Gastroesophageal sphincter (tissue), 3 donors: ENCODE measurements around the gene HELQ.
"Not testable (repeated sequence)": the region's sequence is repeated elsewhere in the genome, so short reads cannot be mapped to it uniquely, and the experiment has no call there.

ENCODE experiments used
- EP300 ChIP-seq: sonication (generic); formaldehyde crosslinking; IDR thresholded peaks from one replicate; pipeline ENCODE4 v1.6.1; 2017; ENCODE audit warnings: antibody characterized with exemption, mild to moderate bottlenecking
- POLR2A ChIP-seq, 2 donors: fragments of 450-650 bp; IDR thresholded peaks; one replicate each; pipeline ENCODE4 v1.6.1; 2017; ENCODE audit warnings: antibody characterized with exemption in 2 of 2, mild to moderate bottlenecking in 2 of 2, moderate library complexity in 1 of 2
- POLR2AphosphoS5 ChIP-seq: sonication (generic); formaldehyde crosslinking; IDR thresholded peaks from one replicate; pipeline ENCODE4 v1.6.1; 2017; ENCODE audit warnings: antibody characterized with exemption
- TF ChIP-seq, protein P1 (sequence below), 4 experiments: fragments of 200-600 bp in 2 of 4; fragments of 450-650 bp in 2 of 4; sonication (generic) in 1 of 4; IDR thresholded peaks; one replicate each; pipeline ENCODE4 v1.5.1; 2017 to 2019; ENCODE audit warnings: antibody characterized with exemption in 4 of 4, mild to moderate bottlenecking in 2 of 4, moderate library complexity in 2 of 4

DNA sequence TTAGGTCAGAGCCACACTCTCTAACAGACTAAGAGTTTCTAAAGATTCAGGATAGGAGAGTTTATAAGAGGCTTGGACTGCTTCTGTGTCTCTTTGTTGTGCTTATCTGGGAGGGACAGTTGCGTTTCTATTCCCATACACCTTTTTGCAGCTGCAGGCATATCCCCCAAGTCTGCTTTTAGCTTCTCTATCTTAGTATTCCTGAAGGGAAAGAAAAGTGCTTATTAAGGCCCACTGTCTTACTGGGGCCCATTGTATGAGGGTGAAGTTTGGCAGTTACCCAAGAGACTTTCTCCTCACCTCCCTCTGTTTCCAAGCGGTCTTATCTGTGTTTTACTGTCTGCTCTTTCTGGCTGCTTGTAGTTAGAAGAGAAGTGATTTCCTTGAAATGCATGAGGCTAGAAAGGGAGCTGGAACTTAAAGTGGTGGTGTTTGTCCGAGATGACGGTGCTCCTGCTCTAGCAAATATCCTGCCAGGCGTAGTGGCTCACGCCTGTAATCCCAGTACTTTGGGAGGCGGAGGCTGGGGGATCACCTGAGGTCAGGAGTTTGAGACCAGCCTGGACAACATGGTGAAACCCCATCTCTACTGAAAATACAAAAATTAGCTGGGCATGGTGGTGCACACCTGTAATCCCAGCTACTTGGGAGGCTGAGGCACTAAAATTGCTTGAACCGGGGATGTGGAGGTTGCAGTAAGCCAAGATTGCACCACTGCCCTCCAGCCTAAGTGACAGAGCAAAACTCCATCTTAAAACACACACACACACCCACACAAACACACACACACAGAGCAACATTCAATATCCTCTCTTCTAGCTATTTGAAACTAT lies 40.7 kb upstream of the HELQ start:
- TF ChIP-seq POLR2A (IDR thresholded peaks at IDR 0.05); POLR2AphosphoS5; EP300: not testable (repeated sequence)
- TF ChIP-seq, protein P1, sequence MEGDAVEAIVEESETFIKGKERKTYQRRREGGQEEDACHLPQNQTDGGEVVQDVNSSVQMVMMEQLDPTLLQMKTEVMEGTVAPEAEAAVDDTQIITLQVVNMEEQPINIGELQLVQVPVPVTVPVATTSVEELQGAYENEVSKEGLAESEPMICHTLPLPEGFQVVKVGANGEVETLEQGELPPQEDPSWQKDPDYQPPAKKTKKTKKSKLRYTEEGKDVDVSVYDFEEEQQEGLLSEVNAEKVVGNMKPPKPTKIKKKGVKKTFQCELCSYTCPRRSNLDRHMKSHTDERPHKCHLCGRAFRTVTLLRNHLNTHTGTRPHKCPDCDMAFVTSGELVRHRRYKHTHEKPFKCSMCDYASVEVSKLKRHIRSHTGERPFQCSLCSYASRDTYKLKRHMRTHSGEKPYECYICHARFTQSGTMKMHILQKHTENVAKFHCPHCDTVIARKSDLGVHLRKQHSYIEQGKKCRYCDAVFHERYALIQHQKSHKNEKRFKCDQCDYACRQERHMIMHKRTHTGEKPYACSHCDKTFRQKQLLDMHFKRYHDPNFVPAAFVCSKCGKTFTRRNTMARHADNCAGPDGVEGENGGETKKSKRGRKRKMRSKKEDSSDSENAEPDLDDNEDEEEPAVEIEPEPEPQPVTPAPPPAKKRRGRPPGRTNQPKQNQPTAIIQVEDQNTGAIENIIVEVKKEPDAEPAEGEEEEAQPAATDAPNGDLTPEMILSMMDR (IDR thresholded peaks at IDR 0.05), result not testable (repeated sequence)
